NCI-H69 (cell line): ENCODE data around the gene GNAQ.
"Not testable (repeated sequence)": the region's sequence is repeated elsewhere in the genome, so short reads cannot be mapped to it uniquely, and the experiment has no call there.

Source experiments
- DNase-seq: peaks from one replicate; lab custom pipeline; 2025; lab: John Stamatoyannopoulos, UW

Gene GNAQ

GRCh38 chr9:77731008-77731698, 300.5 kb downstream of the GNAQ start:
- DNase-seq = no peak

GRCh38 chr9:77729177-77729576, 302.4 kb downstream of the GNAQ start:
- DNase-seq = no peak

- DNase-seq = peak; percentile 63
Measured at GRCh38 chr9:77726814-77727213, 304.8 kb downstream of the GNAQ start.

GRCh38 chr9:77726289-77726688, 305.3 kb downstream of the GNAQ start:
- no peak for DNase-seq

- no peak for DNase-seq
Measured at GRCh38 chr9:77725820-77726219, 305.8 kb downstream of the GNAQ start.

GRCh38 chr9:77725046-77725694, 306.4 kb downstream of the GNAQ start:
- no peak for DNase-seq

GRCh38 chr9:77721156-77721555, 310.5 kb downstream of the GNAQ start:
- DNase-seq = not testable (repeated sequence)

- no peak for DNase-seq
Measured at GRCh38 chr9:77719321-77719720, 312.3 kb downstream of the GNAQ start.

- not testable (repeated sequence) for DNase-seq
Measured at GRCh38 chr9:77718298-77718640, 313.3 kb downstream of the GNAQ start.

- DNase-seq = not testable (repeated sequence)
Measured at GRCh38 chr9:77717608-77718297, 313.9 kb downstream of the GNAQ start.

- peak; percentile 75 for DNase-seq
Measured at GRCh38 chr9:77714077-77714549, 317.5 kb downstream of the GNAQ start.

- DNase-seq = no peak
Measured at GRCh38 chr9:77712533-77713130, 319.0 kb downstream of the GNAQ start.

- DNase-seq = peak; percentile 55
Measured at GRCh38 chr9:77710965-77711648, 320.5 kb downstream of the GNAQ start.

GRCh38 chr9:77710316-77710715, 321.3 kb downstream of the GNAQ start:
- no peak for DNase-seq

- DNase-seq = no peak
Measured at GRCh38 chr9:77708064-77708815, 323.4 kb downstream of the GNAQ start.

GRCh38 chr9:77707383-77708063, 324.1 kb downstream of the GNAQ start:
- DNase-seq = no peak

- DNase-seq = no peak
Measured at GRCh38 chr9:77705636-77706035, 326.0 kb downstream of the GNAQ start.

GRCh38 chr9:77702521-77703390, 328.9 kb downstream of the GNAQ start:
- not testable (repeated sequence) for DNase-seq

GRCh38 chr9:77697238-77697984, 334.2 kb downstream of the GNAQ start:
- DNase-seq = no peak
